Measurements from ENCODE around the gene CSNK1A1. TPM values are rescaled to one million over a fixed set of nuclear protein-coding genes. Genes with fewer than 3 reads are reported as not detected.

CSNK1A1 gene
- polyA plus RNA-seq, 1 of the 3 experiments (the other 2 are of a cell fraction) = 70.7 TPM

DNA sequence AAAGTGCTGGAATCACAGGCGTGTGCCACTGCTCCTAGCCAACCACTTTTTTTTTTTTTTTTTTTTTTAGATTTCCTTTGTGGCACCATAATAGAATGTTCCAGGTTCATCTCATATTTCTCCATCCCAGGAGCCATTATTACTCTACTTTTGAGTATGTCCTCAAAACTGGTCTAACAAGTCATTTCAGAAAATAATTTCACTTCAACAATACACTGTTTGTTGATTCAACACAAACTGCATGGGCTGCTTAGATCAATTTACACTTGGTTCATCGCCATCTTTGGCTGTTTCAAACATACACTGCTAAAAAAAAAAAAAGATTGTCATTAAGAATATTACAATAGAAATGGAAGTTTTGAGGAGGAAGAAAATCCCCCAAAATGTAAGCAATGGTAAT is 57.9 kb downstream of the CSNK1A1 start:
- DNase-seq = no peak
- Histone ChIP-seq H2AFZ (ENCODE audit: low read depth) (no peak overlapping the region), H3K4me2 (no peak overlapping the region), H3F3A (replicated peaks; ENCODE audit: insufficient read depth) (peaks cover 77% of the 10 kb centered on the region), H4K20me1 (ENCODE audit: insufficient read depth) (no peaks in the 10 kb centered on the region), H3K79me2 (ENCODE audit: insufficient read depth) (peaks cover 13% of the 10 kb centered on the region), H3K9me2 (no peaks in the 10 kb centered on the region), H3K9me3 (no peaks in the 10 kb centered on the region), H3K27me3 (ENCODE audit: insufficient read depth) (no peaks in the 10 kb centered on the region), H3K27ac (ENCODE audit: low read depth in 2 of 2, low read length in 1 of 2) (peak overlapping the region in 1 of 2 experiments; percentile 26; a peak in 1 of 4 replicates), H3K4me3 (ENCODE audit: low read depth in 2 of 2, low read length in 1 of 2) (no peak overlapping the region), H3K4me1 (ENCODE audit: control insufficient read depth in 1 of 2, insufficient read depth in 2 of 2, low read depth in 1 of 2, low read length in 1 of 2) (peaks cover 3 to 35% of the 10 kb centered on the region in 2 experiments), H3K36me3 (replicated peaks in 1 of 2; ENCODE audit: control insufficient read depth in 1 of 2, insufficient read depth in 2 of 2, low read length in 1 of 2) (peaks cover 51 to 63% of the 10 kb centered on the region in 2 experiments), H3K9ac (no peak overlapping the region)
- 97% methylated on average over 2 of the region's 2 CpGs for WGBS (ENCODE audit: low lambda C conversion rate)
- ChIA-PET POLR2A (no interaction called here), CTCF (interaction anchor here (0.7 to 1.2 kb wide), 3 partner anchors 10 to 125 kb away, joined by 3 read pairs; no protein-coding TSS in a partner anchor)
- TF ChIP-seq, protein P1, sequence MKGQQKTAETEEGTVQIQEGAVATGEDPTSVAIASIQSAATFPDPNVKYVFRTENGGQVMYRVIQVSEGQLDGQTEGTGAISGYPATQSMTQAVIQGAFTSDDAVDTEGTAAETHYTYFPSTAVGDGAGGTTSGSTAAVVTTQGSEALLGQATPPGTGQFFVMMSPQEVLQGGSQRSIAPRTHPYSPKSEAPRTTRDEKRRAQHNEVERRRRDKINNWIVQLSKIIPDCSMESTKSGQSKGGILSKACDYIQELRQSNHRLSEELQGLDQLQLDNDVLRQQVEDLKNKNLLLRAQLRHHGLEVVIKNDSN (IDR thresholded peaks at IDR 0.05; ENCODE audit: borderline replicate concordance, low read depth) = no peak
- TF ChIP-seq RXRA (IDR thresholded peaks at IDR 0.05; ENCODE audit: borderline replicate concordance, low read depth) = no peak
- no peak for TF ChIP-seq JUND (IDR thresholded peaks at IDR 0.05)
- TF ChIP-seq ELF1 (IDR thresholded peaks at IDR 0.05) = no peak
- no peak for TF ChIP-seq NRF1 (IDR thresholded peaks at IDR 0.05; ENCODE audit: low read depth, low read length)
- TF ChIP-seq, protein P2, sequence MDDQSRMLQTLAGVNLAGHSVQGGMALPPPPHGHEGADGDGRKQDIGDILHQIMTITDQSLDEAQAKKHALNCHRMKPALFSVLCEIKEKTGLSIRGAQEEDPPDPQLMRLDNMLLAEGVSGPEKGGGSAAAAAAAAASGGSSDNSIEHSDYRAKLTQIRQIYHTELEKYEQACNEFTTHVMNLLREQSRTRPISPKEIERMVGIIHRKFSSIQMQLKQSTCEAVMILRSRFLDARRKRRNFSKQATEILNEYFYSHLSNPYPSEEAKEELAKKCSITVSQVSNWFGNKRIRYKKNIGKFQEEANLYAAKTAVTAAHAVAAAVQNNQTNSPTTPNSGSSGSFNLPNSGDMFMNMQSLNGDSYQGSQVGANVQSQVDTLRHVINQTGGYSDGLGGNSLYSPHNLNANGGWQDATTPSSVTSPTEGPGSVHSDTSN (IDR thresholded peaks at IDR 0.05) = no peak
- no peak for TF ChIP-seq YY1 (IDR thresholded peaks at IDR 0.05; ENCODE audit: low read depth)
- no peak for TF ChIP-seq TAF1 (IDR thresholded peaks at IDR 0.05; ENCODE audit: borderline replicate concordance, low read depth, low read length)
- no peak for TF ChIP-seq MEF2A (IDR thresholded peaks at IDR 0.05; ENCODE audit: borderline replicate concordance, low read depth)
- no peak for TF ChIP-seq GATA2 (CRISPR knock-in tag; IDR thresholded peaks at IDR 0.05)
- no peak for TF ChIP-seq MXI1 (IDR thresholded peaks at IDR 0.05; ENCODE audit: low read depth, low read length)
- TF ChIP-seq, protein P3, sequence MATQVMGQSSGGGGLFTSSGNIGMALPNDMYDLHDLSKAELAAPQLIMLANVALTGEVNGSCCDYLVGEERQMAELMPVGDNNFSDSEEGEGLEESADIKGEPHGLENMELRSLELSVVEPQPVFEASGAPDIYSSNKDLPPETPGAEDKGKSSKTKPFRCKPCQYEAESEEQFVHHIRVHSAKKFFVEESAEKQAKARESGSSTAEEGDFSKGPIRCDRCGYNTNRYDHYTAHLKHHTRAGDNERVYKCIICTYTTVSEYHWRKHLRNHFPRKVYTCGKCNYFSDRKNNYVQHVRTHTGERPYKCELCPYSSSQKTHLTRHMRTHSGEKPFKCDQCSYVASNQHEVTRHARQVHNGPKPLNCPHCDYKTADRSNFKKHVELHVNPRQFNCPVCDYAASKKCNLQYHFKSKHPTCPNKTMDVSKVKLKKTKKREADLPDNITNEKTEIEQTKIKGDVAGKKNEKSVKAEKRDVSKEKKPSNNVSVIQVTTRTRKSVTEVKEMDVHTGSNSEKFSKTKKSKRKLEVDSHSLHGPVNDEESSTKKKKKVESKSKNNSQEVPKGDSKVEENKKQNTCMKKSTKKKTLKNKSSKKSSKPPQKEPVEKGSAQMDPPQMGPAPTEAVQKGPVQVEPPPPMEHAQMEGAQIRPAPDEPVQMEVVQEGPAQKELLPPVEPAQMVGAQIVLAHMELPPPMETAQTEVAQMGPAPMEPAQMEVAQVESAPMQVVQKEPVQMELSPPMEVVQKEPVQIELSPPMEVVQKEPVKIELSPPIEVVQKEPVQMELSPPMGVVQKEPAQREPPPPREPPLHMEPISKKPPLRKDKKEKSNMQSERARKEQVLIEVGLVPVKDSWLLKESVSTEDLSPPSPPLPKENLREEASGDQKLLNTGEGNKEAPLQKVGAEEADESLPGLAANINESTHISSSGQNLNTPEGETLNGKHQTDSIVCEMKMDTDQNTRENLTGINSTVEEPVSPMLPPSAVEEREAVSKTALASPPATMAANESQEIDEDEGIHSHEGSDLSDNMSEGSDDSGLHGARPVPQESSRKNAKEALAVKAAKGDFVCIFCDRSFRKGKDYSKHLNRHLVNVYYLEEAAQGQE (IDR thresholded peaks at IDR 0.05; ENCODE audit: low read depth, low read length) = no peak
- no peak for TF ChIP-seq USF2 (IDR thresholded peaks at IDR 0.05; ENCODE audit: borderline replicate concordance, low read depth, low read length)
- TF ChIP-seq RCOR1 (IDR thresholded peaks at IDR 0.05; ENCODE audit: low read length) = no peak

All from SK-N-SH (cell line).